B cell (primary cell): ENCODE results near the gene RHCG. TPM values are rescaled to one million over a fixed set of nuclear protein-coding genes. Genes with fewer than 3 reads are reported as not detected.

Experiments used
- ATAC-seq: fragments of 200-7000 bp; cut with Tn5 transposase; one replicate; pipeline ENCODE4 v1.10.0; 2021; ENCODE audit warnings: low read depth, mild to moderate bottlenecking, moderate number of reproducible peaks, moderate library complexity
- CTCF ChIA-PET: fragments of 350-600 bp; sonication (Branson Sonifier 250); formaldehyde crosslinking; loops from one replicate; lab custom pipeline; 2021; ENCODE audit warnings: antibody characterized with exemption, inconsistent platforms; lab: Charles Lee
- POLR2A ChIA-PET: fragments of 350-600 bp; sonication (Branson Sonifier 250); formaldehyde crosslinking; loops from one replicate; lab custom pipeline; 2021; ENCODE audit warnings: antibody characterized with exemption; lab: Charles Lee
- DNase-seq: peaks from one replicate; pipeline ENCODE4 v3.0.0; 2013
- H2AFZ ChIP-seq: 2 replicates; pipeline ENCODE4 v1.6.1; 2012; ENCODE audit warnings: mild to moderate bottlenecking, low read depth, low read length; ENCODE audit not compliant: insufficient read depth, poor library complexity, severe bottlenecking
- H3K27ac ChIP-seq, 2 donors: 1 replicate in 1 of 2; 2 replicates in 1 of 2; pipeline ENCODE4 v1.5.1; 2012 to 2013; ENCODE audit warnings: low read length in 2 of 2, mild to moderate bottlenecking in 2 of 2, moderate library complexity in 1 of 2
- H3K27me3 ChIP-seq, 4 experiments: fragments of 200-600 bp in 1 of 4; sonication (generic) in 1 of 4; replicated peaks in 1 of 4; 1 replicate in 2 of 4; 2 replicates in 2 of 4; pipeline versions ENCODE4 v1.6.1 to v1.7.0; 2013 to 2016; ENCODE audit warnings: low read length in 3 of 4, mild to moderate bottlenecking in 2 of 4, mixed read lengths in 1 of 4, moderate library complexity in 1 of 4; ENCODE audit not compliant: insufficient read depth in 4 of 4, control insufficient read depth in 3 of 4; ENCODE audit errors: control extremely low read depth in 1 of 4
- H3K36me3 ChIP-seq, 2 experiments: replicated peaks in 1 of 2; 1 replicate in 1 of 2; 2 replicates in 1 of 2; pipeline versions ENCODE4 v1.6.1 to v1.7.1; 2013; ENCODE audit warnings: low read length in 1 of 2; ENCODE audit not compliant: insufficient read depth in 2 of 2, control insufficient read depth in 1 of 2; ENCODE audit errors: control extremely low read depth in 1 of 2, extremely low read depth in 1 of 2
- H3K4me1 ChIP-seq, 2 donors: fragments of 200-600 bp in 1 of 2; sonication (generic) in 1 of 2; 1 replicate in 1 of 2; 2 replicates in 1 of 2; pipeline versions ENCODE4 v1.5.1 to v1.6.1; 2013 to 2017; ENCODE audit warnings: low read length in 2 of 2; ENCODE audit not compliant: control insufficient read depth in 2 of 2, insufficient read depth in 2 of 2
- H3K4me2 ChIP-seq: replicated peaks from 2 replicates; pipeline ENCODE3; 2012; ENCODE audit warnings: mild to moderate bottlenecking, low read depth, low read length; ENCODE audit not compliant: poor library complexity, severe bottlenecking
- H3K4me3 ChIP-seq, 5 experiments: fragments of 200-600 bp in 1 of 5; sonication (generic) in 1 of 5; 1 replicate in 3 of 5; 2 replicates in 2 of 5; pipeline versions ENCODE4 v1.5.1 to v1.7.0; 2011 to 2016; ENCODE audit warnings: low read length in 4 of 5, mild to moderate bottlenecking in 4 of 5, low read depth in 2 of 5, control low read depth in 1 of 5, moderate library complexity in 1 of 5; ENCODE audit not compliant: insufficient read depth in 1 of 5; ENCODE audit errors: control extremely low read depth in 1 of 5, extremely low read depth in 1 of 5
- H3K79me2 ChIP-seq: fragments of 200-600 bp; sonication (generic); one replicate; pipeline ENCODE4 v1.6.0; 2016; ENCODE audit warnings: low read length; ENCODE audit not compliant: control insufficient read depth, insufficient read depth
- H3K9ac ChIP-seq: fragments of 200-600 bp; sonication (generic); 2 replicates; pipeline ENCODE4 v1.6.1; 2017; ENCODE audit warnings: mild to moderate bottlenecking, low read length, moderate library complexity
- H3K9me3 ChIP-seq, 3 donors: one replicate each; pipeline versions ENCODE4 v1.6.1 to v1.7.1; 2013; ENCODE audit warnings: low read length in 2 of 3; ENCODE audit not compliant: control insufficient read depth in 2 of 3, insufficient read depth in 1 of 3; ENCODE audit errors: control extremely low read depth in 1 of 3
- H4K20me1 ChIP-seq: 2 replicates; pipeline ENCODE4 v1.6.0; 2012; ENCODE audit warnings: mild to moderate bottlenecking, low read length; ENCODE audit not compliant: insufficient read depth, control insufficient read depth, poor library complexity, severe bottlenecking
- H3K27ac Mint-ChIP-seq: one replicate; pipeline ENCODE4 v1.8.0; 2021; ENCODE audit warnings: mixed read lengths
- H3K27me3 Mint-ChIP-seq: one replicate; pipeline ENCODE4 v1.8.0; 2021; ENCODE audit warnings: mixed read lengths
- H3K4me1 Mint-ChIP-seq: one replicate; pipeline ENCODE4 v1.8.0; 2021; ENCODE audit warnings: mixed read lengths
- H3K4me3 Mint-ChIP-seq: one replicate; pipeline ENCODE4 v1.8.0; 2021; ENCODE audit warnings: mixed read lengths
- H3K9me3 Mint-ChIP-seq: one replicate; pipeline ENCODE4 v1.8.0; 2022; ENCODE audit warnings: mixed read lengths; ENCODE audit not compliant: insufficient read depth
- EZH2 ChIP-seq: IDR thresholded peaks from 2 replicates; pipeline ENCODE4 v1.6.1; 2012; ENCODE audit warnings: borderline replicate concordance, low read depth, mild to moderate bottlenecking, moderate library complexity, low read length; ENCODE audit not compliant: insufficient read depth, poor library complexity, severe bottlenecking
- WGBS: methylation state at CpG from one replicate; pipeline ENCODE4 v1.1.5; 2013; ENCODE audit warnings: missing lambda C conversion rate; ENCODE audit not compliant: insufficient coverage; 5-methylcytosine and 5-hydroxymethylcytosine counted together
- intact Hi-C: fragments of 100-400 bp; cut with micrococcal nuclease; formaldehyde crosslinking; loops from one replicate; pipeline ENCODE4 v1.10.0; 2022
- polyA plus RNA-seq: library from polyadenylated mRNA; depleted of rRNA; stranded (reverse); fragments of >200 nt; gene quantifications from 2 replicates; pipeline ENCODE4 v1.2.3, GENCODE V29; 2012
- total RNA-seq, 2 donors: library from RNA; stranded (reverse); fragments of 120-200 nt in 1 of 2; gene quantifications; 1 replicate in 1 of 2; 2 replicates in 1 of 2; pipeline versions ENCODE4 v1.2.3 to v1.2.4, GENCODE V29; 2013 to 2022
- TF ChIP-seq, protein P1 (sequence below): fragments of 200-600 bp; IDR thresholded peaks from one replicate; pipeline ENCODE4 v1.8.0; 2022; ENCODE audit warnings: antibody characterized with exemption, mild to moderate bottlenecking

Gene RHCG
- total and polyA plus RNA-seq, 2 donors (not counting 1 experiment from before 2014, with no cell fraction given), result not detected

DNA sequence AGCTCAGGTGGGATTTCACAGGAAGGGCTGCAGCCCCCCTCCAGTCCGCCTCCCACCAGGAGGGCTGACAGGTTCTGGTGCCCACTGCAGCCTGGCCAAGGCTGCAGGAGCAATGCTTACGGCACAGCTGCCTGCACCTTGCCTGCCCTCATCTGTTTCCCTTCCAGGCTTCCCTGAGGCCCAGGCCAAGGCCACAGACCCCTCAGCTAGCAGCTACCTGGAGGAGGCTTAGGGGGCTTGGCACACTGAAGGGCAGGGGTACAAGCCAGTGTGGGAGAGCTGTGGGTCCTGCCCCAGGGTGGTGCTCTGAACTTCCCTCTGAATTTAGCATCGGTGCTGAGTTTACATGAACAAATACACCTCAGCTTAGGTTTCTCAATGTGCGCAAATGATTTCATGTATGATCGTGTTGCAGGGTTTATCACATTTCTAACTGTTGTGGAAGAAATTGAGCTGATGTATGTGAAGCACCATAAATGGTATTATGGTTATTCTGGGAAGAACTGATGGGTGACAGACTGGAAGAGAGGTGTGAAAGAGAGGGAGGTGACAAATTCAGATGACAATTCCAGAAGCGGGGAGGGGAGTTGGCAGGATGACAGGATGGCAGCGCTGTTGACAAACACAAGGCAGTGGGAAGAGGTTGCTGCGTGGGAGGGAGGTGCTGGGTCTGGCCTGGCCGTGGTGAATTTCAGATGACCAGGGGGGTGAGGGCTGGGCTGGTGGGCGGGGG, 6.1 kb downstream of the RHCG start:
- H3K4me3 Mint-ChIP-seq, result no peak overlapping the region
- 86% methylated on average over 10 of the region's 10 CpGs for WGBS
- Histone ChIP-seq H3K79me2 (no peaks in the 10 kb centered on the region), H4K20me1 (no peaks in the 10 kb centered on the region), H3K27ac (no peak overlapping the region), H3K27me3 (peaks cover 0 to 56% (median 17%) of the 10 kb centered on the region in 4 experiments), H2AFZ (no peak overlapping the region), H3K4me3 (no peak overlapping the region), H3K4me1 (peaks cover 5 to 14% of the 10 kb centered on the region in 2 donors), H3K36me3 (no peaks in the 10 kb centered on the region), H3K9ac (no peak overlapping the region), H3K9me3 (peaks cover 0 to 16% (median 0%) of the 10 kb centered on the region in 3 donors), H3K4me2 (no peak overlapping the region)
- H3K27me3 Mint-ChIP-seq, result peaks cover 57% of the 10 kb centered on the region
- peaks cover 11% of the 10 kb centered on the region for H3K4me1 Mint-ChIP-seq
- CTCF ChIA-PET, result interaction anchor here (1.0 kb wide), 1 partner anchor 11 kb away, joined by 3 read pairs; no protein-coding TSS in a partner anchor
- no peak for TF ChIP-seq EZH2
- TF ChIP-seq, protein P1, sequence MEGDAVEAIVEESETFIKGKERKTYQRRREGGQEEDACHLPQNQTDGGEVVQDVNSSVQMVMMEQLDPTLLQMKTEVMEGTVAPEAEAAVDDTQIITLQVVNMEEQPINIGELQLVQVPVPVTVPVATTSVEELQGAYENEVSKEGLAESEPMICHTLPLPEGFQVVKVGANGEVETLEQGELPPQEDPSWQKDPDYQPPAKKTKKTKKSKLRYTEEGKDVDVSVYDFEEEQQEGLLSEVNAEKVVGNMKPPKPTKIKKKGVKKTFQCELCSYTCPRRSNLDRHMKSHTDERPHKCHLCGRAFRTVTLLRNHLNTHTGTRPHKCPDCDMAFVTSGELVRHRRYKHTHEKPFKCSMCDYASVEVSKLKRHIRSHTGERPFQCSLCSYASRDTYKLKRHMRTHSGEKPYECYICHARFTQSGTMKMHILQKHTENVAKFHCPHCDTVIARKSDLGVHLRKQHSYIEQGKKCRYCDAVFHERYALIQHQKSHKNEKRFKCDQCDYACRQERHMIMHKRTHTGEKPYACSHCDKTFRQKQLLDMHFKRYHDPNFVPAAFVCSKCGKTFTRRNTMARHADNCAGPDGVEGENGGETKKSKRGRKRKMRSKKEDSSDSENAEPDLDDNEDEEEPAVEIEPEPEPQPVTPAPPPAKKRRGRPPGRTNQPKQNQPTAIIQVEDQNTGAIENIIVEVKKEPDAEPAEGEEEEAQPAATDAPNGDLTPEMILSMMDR, result no peak
- no peaks in the 10 kb centered on the region for H3K9me3 Mint-ChIP-seq
- POLR2A ChIA-PET, result no interaction called here
- intact Hi-C loops, result no loop called here
- no peak for ATAC-seq
- H3K27ac Mint-ChIP-seq, result no peak overlapping the region
- no peak for DNase-seq

DNA sequence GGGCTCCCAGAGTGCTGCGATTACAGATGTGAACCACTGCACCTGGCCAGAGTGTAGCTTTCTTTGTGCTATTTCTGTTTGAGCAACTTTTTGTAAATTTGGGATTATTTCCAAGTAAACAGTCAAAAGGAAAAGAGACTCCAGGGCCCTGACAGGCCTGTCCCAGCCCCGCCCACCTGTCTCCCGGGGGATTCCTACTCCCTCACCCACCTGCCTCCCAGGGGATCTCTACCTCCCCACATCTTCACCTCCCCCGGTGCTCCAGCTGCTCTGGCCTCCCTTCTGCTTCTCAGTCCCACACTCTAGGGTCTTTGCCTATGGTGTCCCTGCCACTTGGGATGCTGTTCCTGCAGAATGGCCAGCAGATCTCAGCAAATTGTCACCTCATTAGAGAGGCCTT, 7.0 kb downstream of the RHCG start:
- Histone ChIP-seq H3K4me3 (no peak overlapping the region), H3K4me2 (no peak overlapping the region), H3K9ac (no peak overlapping the region), H3K36me3 (no peaks in the 10 kb centered on the region), H3K27ac (no peak overlapping the region), H3K4me1 (peaks cover 5 to 14% of the 10 kb centered on the region in 2 donors), H3K27me3 (peaks cover 0 to 47% (median 9%) of the 10 kb centered on the region in 4 experiments), H3K9me3 (peaks cover 0 to 13% (median 0%) of the 10 kb centered on the region in 3 donors), H2AFZ (no peak overlapping the region), H3K79me2 (no peaks in the 10 kb centered on the region), H4K20me1 (no peaks in the 10 kb centered on the region)
- no peaks in the 10 kb centered on the region for H3K9me3 Mint-ChIP-seq
- ChIA-PET CTCF (interaction anchor here (1.0 kb wide), 1 partner anchor 12 kb away, joined by 3 read pairs; no protein-coding TSS in a partner anchor), POLR2A (no interaction called here)
- H3K27ac Mint-ChIP-seq, result no peak overlapping the region
- DNase-seq (no peak), ATAC-seq (no peak)
- no peak overlapping the region for H3K4me3 Mint-ChIP-seq
- TF ChIP-seq, protein P1, result no peak
- TF ChIP-seq EZH2, result no peak
- peaks cover 57% of the 10 kb centered on the region for H3K27me3 Mint-ChIP-seq
- 67% methylated on average over 4 of the region's 4 CpGs for WGBS
- H3K4me1 Mint-ChIP-seq, result peaks cover 11% of the 10 kb centered on the region
- intact Hi-C loops, result no loop called here
